ENCODE measurements around the gene FRG2B. TPM values are rescaled to one million over a fixed set of nuclear protein-coding genes. Genes with fewer than 3 reads are reported as not detected.
"Not testable (repeated sequence)": the region's sequence is repeated elsewhere in the genome, so short reads cannot be mapped to it uniquely, and the experiment has no call there.

FRG2B gene
- total RNA-seq, 1 donor from 2014 or later, result not detected

- no peaks in the 10 kb centered on the region for H3K36me3 ChIP-seq
- TF ChIP-seq, protein P1, sequence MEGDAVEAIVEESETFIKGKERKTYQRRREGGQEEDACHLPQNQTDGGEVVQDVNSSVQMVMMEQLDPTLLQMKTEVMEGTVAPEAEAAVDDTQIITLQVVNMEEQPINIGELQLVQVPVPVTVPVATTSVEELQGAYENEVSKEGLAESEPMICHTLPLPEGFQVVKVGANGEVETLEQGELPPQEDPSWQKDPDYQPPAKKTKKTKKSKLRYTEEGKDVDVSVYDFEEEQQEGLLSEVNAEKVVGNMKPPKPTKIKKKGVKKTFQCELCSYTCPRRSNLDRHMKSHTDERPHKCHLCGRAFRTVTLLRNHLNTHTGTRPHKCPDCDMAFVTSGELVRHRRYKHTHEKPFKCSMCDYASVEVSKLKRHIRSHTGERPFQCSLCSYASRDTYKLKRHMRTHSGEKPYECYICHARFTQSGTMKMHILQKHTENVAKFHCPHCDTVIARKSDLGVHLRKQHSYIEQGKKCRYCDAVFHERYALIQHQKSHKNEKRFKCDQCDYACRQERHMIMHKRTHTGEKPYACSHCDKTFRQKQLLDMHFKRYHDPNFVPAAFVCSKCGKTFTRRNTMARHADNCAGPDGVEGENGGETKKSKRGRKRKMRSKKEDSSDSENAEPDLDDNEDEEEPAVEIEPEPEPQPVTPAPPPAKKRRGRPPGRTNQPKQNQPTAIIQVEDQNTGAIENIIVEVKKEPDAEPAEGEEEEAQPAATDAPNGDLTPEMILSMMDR (IDR thresholded peaks at IDR 0.05), result no peak
- H3K27me3 ChIP-seq, result peaks cover 8% of the 10 kb centered on the region
- intact Hi-C loops (cut with DNase I), result no loop called here
- H3K4me1 ChIP-seq, result no peaks in the 10 kb centered on the region
- ATAC-seq (no peak), DNase-seq (no peak)
- no peak overlapping the region for H3K27ac ChIP-seq
- no peaks in the 10 kb centered on the region for H3K9me3 ChIP-seq
- no peak overlapping the region for H3K4me3 ChIP-seq
Measured at GRCh38 chr10:133614830-133615580, 11.6 kb downstream of the FRG2B start.

DNA sequence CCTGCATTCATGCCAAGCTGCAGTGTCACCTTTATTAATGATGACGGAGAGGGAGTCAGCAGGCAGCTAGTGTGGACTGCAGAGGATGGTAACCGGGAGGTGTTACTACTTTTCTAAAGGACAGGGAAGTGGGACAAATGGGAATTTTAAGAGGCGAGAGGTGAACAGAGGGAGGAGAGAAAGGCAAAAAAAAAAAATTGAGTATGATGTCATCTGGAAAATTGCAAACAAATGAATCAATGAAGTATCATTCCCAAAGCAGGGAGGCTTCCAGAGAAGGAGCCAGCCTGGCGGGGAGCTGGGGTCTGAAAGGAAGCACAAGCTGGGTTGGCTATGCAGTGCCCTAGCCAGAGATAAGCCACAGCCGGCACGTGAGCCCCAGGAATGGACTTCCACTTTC lies 12.9 kb downstream of the FRG2B start:
- Histone ChIP-seq H3K4me3 (no peak overlapping the region), H3K4me1 (no peaks in the 10 kb centered on the region), H3K27me3 (peaks cover 6% of the 10 kb centered on the region), H3K27ac (no peak overlapping the region), H3K9me3 (no peaks in the 10 kb centered on the region), H3K36me3 (no peaks in the 10 kb centered on the region)
- TF ChIP-seq, protein P1 (IDR thresholded peaks at IDR 0.05), result no peak
- intact Hi-C loops (cut with DNase I), result no loop called here
- DNase-seq (no peak), ATAC-seq (no peak)

DNA sequence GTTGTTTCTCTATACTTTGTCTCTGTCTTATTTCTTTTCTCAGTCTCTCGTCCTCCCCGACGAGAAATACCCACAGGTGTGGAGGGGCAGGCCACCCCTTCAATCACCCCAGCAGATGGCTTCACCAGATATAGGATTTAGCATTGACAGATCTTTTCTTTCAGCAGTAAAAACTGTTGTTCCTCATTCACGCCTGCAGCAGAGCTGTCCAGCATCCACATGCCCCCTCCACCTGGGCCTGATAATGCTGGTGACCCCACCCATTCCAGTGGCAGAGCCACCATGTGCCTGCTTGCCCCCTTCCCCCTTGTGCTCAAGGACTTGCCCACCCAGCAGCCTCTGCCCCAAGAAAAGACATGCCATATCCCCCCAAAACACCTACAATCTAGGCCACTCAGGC lies 15.5 kb downstream of the FRG2B start:
- no peak overlapping the region for H3K27ac ChIP-seq
- TF ChIP-seq, protein P1 (IDR thresholded peaks at IDR 0.05), result no peak
- H3K9me3 ChIP-seq, result no peaks in the 10 kb centered on the region
- H3K4me3 ChIP-seq, result no peak overlapping the region
- ATAC-seq (no peak), DNase-seq (no peak)
- no peaks in the 10 kb centered on the region for H3K36me3 ChIP-seq
- H3K27me3 ChIP-seq, result peaks cover 17% of the 10 kb centered on the region
- no peaks in the 10 kb centered on the region for H3K4me1 ChIP-seq
- intact Hi-C loops (cut with DNase I), result no loop called here

DNA sequence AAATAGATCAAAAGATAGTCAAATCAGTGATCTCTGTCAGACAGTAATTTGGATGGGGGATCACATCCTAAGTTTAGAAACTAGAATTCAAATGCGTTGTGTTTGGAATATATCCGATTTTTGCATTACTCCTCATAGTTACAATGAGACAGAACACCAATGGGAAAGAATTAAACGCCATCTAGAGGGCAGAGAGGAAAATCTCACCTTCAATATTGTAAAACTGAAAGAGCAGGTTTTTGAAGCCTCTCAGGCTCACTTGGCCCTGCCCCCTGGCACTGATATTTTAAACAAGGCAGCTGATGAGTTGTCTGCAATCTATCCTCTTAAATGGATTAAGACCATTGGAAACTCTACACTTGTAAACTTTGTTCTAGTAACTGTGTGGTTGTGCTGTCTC lies 17.7 kb downstream of the FRG2B start:
- peaks cover 30% of the 10 kb centered on the region for H3K27me3 ChIP-seq
- no peaks in the 10 kb centered on the region for H3K36me3 ChIP-seq
- no peak overlapping the region for H3K4me3 ChIP-seq
- DNase-seq, result no peak
- H3K27ac ChIP-seq, result no peak overlapping the region
- no peaks in the 10 kb centered on the region for H3K4me1 ChIP-seq
- intact Hi-C loops (cut with DNase I), result no loop called here
- peak; percentile 66 for ATAC-seq
- TF ChIP-seq, protein P1 (IDR thresholded peaks at IDR 0.05), result peak; percentile 66
- H3K9me3 ChIP-seq, result no peaks in the 10 kb centered on the region

DNA sequence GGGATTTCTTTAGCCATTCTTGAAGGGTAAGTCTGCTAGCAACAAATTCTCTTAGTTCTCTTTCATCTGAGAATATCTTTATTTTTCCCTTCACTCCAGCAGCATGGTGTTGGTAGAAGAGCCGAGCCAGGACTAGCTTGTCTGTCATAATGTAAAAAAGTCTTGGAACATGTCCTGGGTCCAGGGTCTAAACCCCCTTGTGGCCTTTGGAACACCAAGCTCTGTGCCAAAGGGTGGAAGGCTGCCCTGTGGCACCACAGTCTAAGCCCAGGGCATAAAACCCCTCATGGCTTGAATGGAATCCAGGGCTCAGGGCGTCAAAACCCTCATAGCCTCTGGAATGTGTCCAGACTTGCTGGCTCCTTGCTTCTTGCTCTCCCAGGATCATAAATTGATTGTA lies 23.2 kb downstream of the FRG2B start:
- H3K27me3 ChIP-seq, result peaks cover 33% of the 10 kb centered on the region
- H3K4me1 ChIP-seq; H3K36me3 ChIP-seq; H3K9me3 ChIP-seq; H3K27ac ChIP-seq; DNase-seq; intact Hi-C loops (cut with DNase I); ATAC-seq; H3K4me3 ChIP-seq: not testable (repeated sequence)

DNA sequence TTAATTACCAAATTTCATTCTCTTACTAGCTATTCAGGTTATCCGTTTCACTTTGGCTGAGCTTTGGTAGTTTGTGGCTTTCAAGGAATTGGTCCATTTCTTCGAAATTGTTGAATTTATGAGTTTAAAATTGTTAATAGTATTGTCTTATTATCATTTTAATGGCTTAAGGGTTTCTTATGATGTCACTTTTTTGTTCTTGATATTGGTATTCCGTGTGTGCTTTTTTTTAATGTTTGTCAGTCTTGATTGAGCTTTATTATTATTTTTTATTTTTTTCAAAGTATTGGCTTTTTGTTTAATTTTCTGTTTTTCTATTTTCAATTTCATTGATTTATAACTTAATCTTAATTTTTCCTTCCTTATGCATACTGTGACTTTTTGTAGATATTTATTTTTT lies 25.9 kb downstream of the FRG2B start:
- Histone ChIP-seq H3K9me3 (no peaks in the 10 kb centered on the region), H3K36me3 (no peaks in the 10 kb centered on the region), H3K4me3 (no peak overlapping the region), H3K4me1 (no peaks in the 10 kb centered on the region), H3K27me3 (peaks cover 19% of the 10 kb centered on the region), H3K27ac (no peak overlapping the region)
- intact Hi-C loops (cut with DNase I), result no loop called here
- TF ChIP-seq, protein P1 (IDR thresholded peaks at IDR 0.05), result no peak
- DNase-seq (no peak), ATAC-seq (no peak)

DNA sequence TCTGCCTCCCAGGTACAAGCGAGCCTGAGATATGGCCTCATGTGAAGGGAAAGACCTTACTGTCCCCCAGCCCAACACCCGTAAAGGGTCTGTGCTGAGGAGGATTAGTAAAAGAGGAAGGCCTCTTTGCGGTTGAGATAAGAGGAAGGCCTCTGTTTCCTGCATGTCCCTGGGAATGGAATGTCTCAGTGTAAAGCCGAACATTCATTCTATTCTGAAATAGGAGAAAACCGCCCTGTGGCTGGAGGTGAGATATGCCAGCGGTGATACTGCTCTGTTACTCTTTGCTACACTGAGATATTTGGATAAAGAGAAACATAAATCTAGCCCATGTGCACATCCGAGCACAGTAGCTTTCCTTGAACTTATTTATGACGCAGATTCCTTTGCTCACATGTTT lies 26.7 kb downstream of the FRG2B start:
- H3K4me3 ChIP-seq; H3K4me1 ChIP-seq; ATAC-seq; H3K36me3 ChIP-seq; DNase-seq; H3K27ac ChIP-seq; intact Hi-C loops (cut with DNase I); H3K9me3 ChIP-seq: not testable (repeated sequence)
- peaks cover 11% of the 10 kb centered on the region for H3K27me3 ChIP-seq

Measured in upper lobe of right lung (tissue), 1 donor.